GM12878 (cell line): Measurements from ENCODE around the gene HCN3. TPM values are rescaled to one million over a fixed set of nuclear protein-coding genes. Genes with fewer than 3 reads are reported as not detected.

ENCODE experiments used
- ATAC-seq: fragments of 200-7000 bp; cut with Tn5 transposase; 3 replicates; pipeline ENCODE4 v1.9.1; 2020; ENCODE audit warnings: mild to moderate bottlenecking, moderate library complexity
- BruUV-seq: library from RNA; stranded (reverse); fragments of 400-500 nt; replicated peaks from 2 replicates; lab custom pipeline; 2021; lab: Mats Ljungman, UMichigan
- CTCF ChIA-PET: fragments of 300-600 bp; sonication (Branson Sonifier 250); formaldehyde crosslinking; extraction: SDS; loops from one replicate; lab custom pipeline; 2021; ENCODE audit warnings: inconsistent platforms; lab: Yijun Ruan, JAX
- POLR2A ChIA-PET: fragments of 350-600 bp; formaldehyde crosslinking; extraction: SDS; loops from one replicate; lab custom pipeline; 2021; ENCODE audit warnings: inconsistent platforms; lab: Charles Lee
- RAD21 ChIA-PET: fragments of 300-600 bp; sonication (Branson Sonifier 250); formaldehyde crosslinking; loops from one replicate; lab custom pipeline; 2023; ENCODE audit warnings: antibody characterized with exemption; ENCODE audit not compliant: unreplicated experiment; lab: Charles Lee
- SMC1A ChIA-PET: fragments of 300-600 bp; sonication (Branson Sonifier 250); formaldehyde crosslinking; loops from one replicate; lab custom pipeline; 2023; ENCODE audit not compliant: unreplicated experiment, uncharacterized antibody; lab: Charles Lee
- DNase-seq: peaks from one replicate; pipeline ENCODE4 v3.0.0-alpha.2; 2011; ENCODE audit warnings: low read depth, low spot score
- FAIRE-seq: peaks from 3 replicates; lab custom pipeline; 2011; peaks lifted over from hg19 to GRCh38; lab: Jason Lieb, UNC
- H2AFZ ChIP-seq: 2 replicates; pipeline ENCODE4 v1.6.0; 2011; ENCODE audit warnings: low read depth, low read length, control low read depth; ENCODE audit not compliant: control insufficient read depth
- H3K27ac ChIP-seq: 2 replicates; pipeline ENCODE4 v1.5.1; 2011; ENCODE audit warnings: control low read depth; ENCODE audit not compliant: control insufficient read depth, insufficient read depth
- H3K27me3 ChIP-seq, 2 experiments: replicated peaks in 1 of 2; 2 replicates each; pipeline versions ENCODE4 v1.6.0 to v1.6.1; 2011; ENCODE audit warnings: low read length in 1 of 2; ENCODE audit not compliant: control insufficient read depth in 2 of 2, insufficient read depth in 2 of 2
- H3K36me3 ChIP-seq, 2 experiments: 2 replicates each; pipeline ENCODE4 v1.5.1; 2011; ENCODE audit warnings: low read length in 1 of 2; ENCODE audit not compliant: control insufficient read depth in 2 of 2, insufficient read depth in 2 of 2
- H3K4me1 ChIP-seq: 2 replicates; pipeline ENCODE4 v1.6.1; 2011; ENCODE audit warnings: mild to moderate bottlenecking, low read length, moderate library complexity, mixed read lengths; ENCODE audit not compliant: control insufficient read depth, insufficient read depth
- H3K4me2 ChIP-seq: 2 replicates; pipeline ENCODE4 v1.6.0; 2011; ENCODE audit warnings: control low read depth; ENCODE audit not compliant: control insufficient read depth, insufficient read depth
- H3K4me3 ChIP-seq: fragments of 200-600 bp; sonication (generic); 2 replicates; pipeline ENCODE4 v1.5.1; 2016
- H3K79me2 ChIP-seq: 2 replicates; pipeline ENCODE4 v1.6.0; 2011; ENCODE audit warnings: low read length; ENCODE audit not compliant: control insufficient read depth, insufficient read depth
- H3K9ac ChIP-seq: 2 replicates; pipeline ENCODE4 v1.8.0; 2011; ENCODE audit warnings: low read length, control low read depth, mixed read lengths; ENCODE audit not compliant: control insufficient read depth, insufficient read depth
- H3K9me3 ChIP-seq: replicated peaks from 3 replicates; pipeline ENCODE4 v1.5.1; 2011; ENCODE audit warnings: mild to moderate bottlenecking, low read length; ENCODE audit not compliant: control insufficient read depth, insufficient read depth
- H4K20me1 ChIP-seq: 2 replicates; pipeline ENCODE4 v1.6.0; 2011; ENCODE audit not compliant: control insufficient read depth, insufficient read depth
- CHD2 ChIP-seq: IDR thresholded peaks from 2 replicates; pipeline ENCODE4 v1.6.1; 2011; ENCODE audit warnings: low read depth, low read length, improper control_type of control experiment, borderline replicate concordance
- CREM ChIP-seq: IDR thresholded peaks from 2 replicates; pipeline ENCODE4 v1.6.1; 2014; ENCODE audit warnings: antibody characterized with exemption, low read depth
- ETV6 ChIP-seq, 2 experiments: fragments of 450-650 bp in 1 of 2; IDR thresholded peaks in 1 of 2; conservative IDR thresholded peaks in 1 of 2; 2 replicates each; pipeline ENCODE4 v1.6.1; 2014; ENCODE audit warnings: antibody characterized with exemption in 1 of 2, borderline replicate concordance in 1 of 2, low read depth in 1 of 2, mild to moderate bottlenecking in 1 of 2, moderate library complexity in 1 of 2
- FOS ChIP-seq: IDR thresholded peaks from 3 replicates; pipeline ENCODE4 v1.6.1; 2011; ENCODE audit warnings: borderline replicate concordance; ENCODE audit not compliant: insufficient read length; ENCODE audit errors: extremely low read depth
- IRF4 ChIP-seq: IDR thresholded peaks from 2 replicates; pipeline ENCODE4 v1.6.1; 2011; ENCODE audit warnings: low read depth, low read length
- MEF2B ChIP-seq: fragments of 450-650 bp; IDR thresholded peaks from 2 replicates; pipeline ENCODE4 v1.6.1; 2018; ENCODE audit warnings: mild to moderate bottlenecking, moderate library complexity; ENCODE audit not compliant: partially characterized antibody, poor library complexity, severe bottlenecking
- NKRF ChIP-seq: fragments of 450-650 bp; conservative IDR thresholded peaks from 2 replicates; pipeline ENCODE4 v1.6.1; 2017; ENCODE audit warnings: mild to moderate bottlenecking, moderate library complexity
- NR2F1 ChIP-seq: fragments of 450-650 bp; conservative IDR thresholded peaks from 2 replicates; pipeline ENCODE4 v1.6.1; 2017; ENCODE audit warnings: mild to moderate bottlenecking
- PKNOX1 ChIP-seq: fragments of 450-650 bp; IDR thresholded peaks from 2 replicates; pipeline ENCODE4 v1.6.1; 2016; ENCODE audit warnings: mild to moderate bottlenecking
- POLR2A ChIP-seq: IDR thresholded peaks from 2 replicates; pipeline ENCODE4 v1.6.1; 2011; ENCODE audit warnings: low read depth, mild to moderate bottlenecking, low read length
- STAT3 ChIP-seq: IDR thresholded peaks from 2 replicates; pipeline ENCODE4 v1.6.1; 2011; ENCODE audit warnings: low read depth, low read length, improper control_type of control experiment
- TCF7 ChIP-seq: IDR thresholded peaks from 2 replicates; pipeline ENCODE4 v1.6.1; 2014; ENCODE audit warnings: antibody characterized with exemption, borderline replicate concordance
- WGBS: methylation state at CpG from one replicate; pipeline ENCODE4 v1.1.6; 2016; ENCODE audit warnings: low lambda C conversion rate; ENCODE audit not compliant: insufficient replicate concordance, insufficient coverage; ENCODE audit errors: missing lambda C conversion rate; 5-methylcytosine and 5-hydroxymethylcytosine counted together
- in situ Hi-C: fragments of 300-500 bp; cut with MboI; formaldehyde crosslinking; loops from 9 replicates; pipeline ENCODE4 v1.14.3; 2018; ENCODE audit warnings: mixed read lengths
- intact Hi-C: fragments of 100-400 bp; cut with micrococcal nuclease; formaldehyde crosslinking; loops from one replicate; pipeline ENCODE4 v1.14.2; 2022; ENCODE audit not compliant: unreplicated experiment
- polyA plus RNA-seq, 11 experiments: library from polyadenylated mRNA; depleted of rRNA in 4 of 11; unstranded in 6 of 11; stranded (reverse) in 5 of 11; fragments of >200 nt; fragmentation: Nextera tagmentation in 4 of 11; fragmentation: Illumina TruSeq in 1 of 11; extraction: Ambion mirVana in 4 of 11; extraction: Trizol in 1 of 11; gene quantifications; 1 replicate in 1 of 11; 2 replicates in 10 of 11; pipeline versions ENCODE4 v1.2.1 to v1.2.3, GENCODE V29; 2011 to 2016; ENCODE audit warnings: inconsistent platforms in 2 of 11, missing spikeins in 2 of 11, low read depth in 1 of 11
- total RNA-seq, 4 experiments: library from RNA; depleted of rRNA in 3 of 4; stranded (reverse); fragments of >200 nt in 3 of 4; fragmentation: Illumina TruSeq in 1 of 4; extraction: Trizol in 1 of 4; gene quantifications; 2 replicates each; pipeline versions ENCODE4 v1.2.1 to v1.2.3, GENCODE V29; 2013 to 2021

HCN3 gene
- total and polyA plus RNA-seq, 10 of the 15 experiments (the other 5 are each of a cell fraction or from before 2014, with no cell fraction given): 0.08 to 4.1 (median 1.8) TPM

GRCh38 chr1:155269381-155269780, 7.9 kb upstream of the HCN3 start:
- 95% methylated on average over 21 of the region's 21 CpGs for WGBS
- BruUV-seq: no TSS peak
- ChIA-PET SMC1A (interaction anchor here (0.7 kb wide), 1 partner anchor 343 kb away, joined by 3 read pairs; no protein-coding TSS in a partner anchor), RAD21 (interaction anchor here (1.2 kb wide), 1 partner anchor 54 kb away, joined by 3 read pairs; no protein-coding TSS in a partner anchor)
- H4K20me1 ChIP-seq: no peaks in the 10 kb centered on the region
- no peak overlapping the region for H2AFZ ChIP-seq
- no peak overlapping the region for H3K27ac ChIP-seq
- H3K4me2 ChIP-seq: no peak overlapping the region
- no peak for ATAC-seq
- H3K9me3 ChIP-seq: no peaks in the 10 kb centered on the region
- no peak for TF ChIP-seq TCF7
- TF ChIP-seq STAT3: no peak
- TF ChIP-seq CREM: no peak
- no peak for TF ChIP-seq CHD2
- TF ChIP-seq FOS: no peak
- no peak for TF ChIP-seq PKNOX1
- no peak for TF ChIP-seq IRF4
- TF ChIP-seq MEF2B: no peak
- TF ChIP-seq NKRF: no peak
- no peak for TF ChIP-seq POLR2A
- TF ChIP-seq NR2F1: no peak
- no peak for TF ChIP-seq ETV6 (conservative IDR thresholded peaks at IDR 0.05 in 1 of 2, IDR thresholded peaks at IDR 0.05 in 1 of 2; ENCODE audit: borderline replicate concordance in 1 of 2, low read depth in 1 of 2)
- TF ChIP-seq, all 136 proteins: peak for 0
- no peak for FAIRE-seq
- no peaks in the 10 kb centered on the region for H3K27me3 ChIP-seq
- ChIA-PET POLR2A (no interaction called here), CTCF (interaction anchor here (8.6 kb wide), 1 partner anchor 19 kb away, joined by 80 read pairs; no protein-coding TSS in a partner anchor)
- intact Hi-C loops (no loop called here), in situ Hi-C loops (no loop called here)
- H3K4me1 ChIP-seq: peaks cover 3% of the 10 kb centered on the region
- DNase-seq: no peak
- H3K4me3 ChIP-seq: no peak overlapping the region
- peaks cover 30% of the 10 kb centered on the region for H3K79me2 ChIP-seq
- H3K36me3 ChIP-seq: peaks cover 29 to 32% of the 10 kb centered on the region in 2 experiments
- no peak overlapping the region for H3K9ac ChIP-seq
